G401 (cell line): ENCODE data around the gene NSUN7. TPM values are rescaled to one million over a fixed set of nuclear protein-coding genes. Genes with fewer than 3 reads are reported as not detected.

Experiments
- DNase-seq: peaks from one replicate; pipeline ENCODE4 v3.0.0-alpha.2; 2015; ENCODE audit warnings: low spot score
- in situ Hi-C: cut with HindIII; loops from 2 replicates; pipeline ENCODE4 v1.10.0; 2016; ENCODE audit warnings: low sequenced_read_pairs, mixed read lengths
- total RNA-seq: library from RNA; depleted of rRNA; stranded (reverse); fragments of >200 nt; shearing (Covaris generic); gene quantifications from 2 replicates; pipeline ENCODE4 v1.2.3, GENCODE V29; 2014; rRNA removed

The NSUN7 gene
- total RNA-seq, 1 experiment from 2014 or later, result not detected

GRCh38 chr4:40840255-40840984 is 90.7 kb downstream of the NSUN7 start:
- in situ Hi-C loops, result no loop called here
- no peak for DNase-seq

- in situ Hi-C loops, result no loop called here
- peak; percentile 44 for DNase-seq
Measured at GRCh38 chr4:40840985-40841571, 91.3 kb downstream of the NSUN7 start.

- in situ Hi-C loops, result no loop called here
- no peak for DNase-seq
Measured at GRCh38 chr4:40842318-40842717, 92.6 kb downstream of the NSUN7 start.

GRCh38 chr4:40842725-40843423 is 93.1 kb downstream of the NSUN7 start:
- in situ Hi-C loops, result no loop called here
- no peak for DNase-seq

- DNase-seq, result no peak
- in situ Hi-C loops, result no loop called here
Measured at GRCh38 chr4:40843696-40844095, 93.9 kb downstream of the NSUN7 start.

- in situ Hi-C loops, result no loop called here
- no peak for DNase-seq
Measured at GRCh38 chr4:40844261-40844660, 94.5 kb downstream of the NSUN7 start.

GRCh38 chr4:40845154-40845835 is 95.5 kb downstream of the NSUN7 start:
- in situ Hi-C loops, result no loop called here

GRCh38 chr4:40846532-40846931 is 96.8 kb downstream of the NSUN7 start:
- in situ Hi-C loops, result no loop called here
- peak; percentile 9 for DNase-seq

More at GRCh38 chr4:40845154-40845835, 95.5 kb downstream of the NSUN7 start:
- peak; percentile 30 for DNase-seq

- DNase-seq, result no peak
- in situ Hi-C loops, result no loop called here
Measured at GRCh38 chr4:40848251-40848650, 98.5 kb downstream of the NSUN7 start.

GRCh38 chr4:40848940-40849339 is 99.2 kb downstream of the NSUN7 start:
- peak; percentile 17 for DNase-seq
- in situ Hi-C loops, result no loop called here

- in situ Hi-C loops, result no loop called here
- DNase-seq, result no peak
Measured at GRCh38 chr4:40850496-40850895, 100.7 kb downstream of the NSUN7 start.

- no peak for DNase-seq
- in situ Hi-C loops, result no loop called here
Measured at GRCh38 chr4:40856277-40856839, 106.6 kb downstream of the NSUN7 start.

GRCh38 chr4:40856840-40857362 is 107.1 kb downstream of the NSUN7 start:
- in situ Hi-C loops, result no loop called here
- DNase-seq, result no peak

GRCh38 chr4:40857956-40858355 is 108.2 kb downstream of the NSUN7 start:
- no peak for DNase-seq
- in situ Hi-C loops, result no loop called here

GRCh38 chr4:40858962-40859361 is 109.2 kb downstream of the NSUN7 start:
- in situ Hi-C loops, result no loop called here
- DNase-seq, result no peak

Other genes with a start within 250 kb of the NSUN7 start
- gene RBM47, start 120.1 kb upstream of the NSUN7 start, total RNA-seq, result 25.4 and 49.7 TPM in 2 replicates